ENCODE data around the gene STK31. TPM values are rescaled to one million over a fixed set of nuclear protein-coding genes. Genes with fewer than 3 reads are reported as not detected.

Gene STK31
- total RNA-seq, 2 experiments from 2014 or later: 0.20 to 0.30 TPM

DNA sequence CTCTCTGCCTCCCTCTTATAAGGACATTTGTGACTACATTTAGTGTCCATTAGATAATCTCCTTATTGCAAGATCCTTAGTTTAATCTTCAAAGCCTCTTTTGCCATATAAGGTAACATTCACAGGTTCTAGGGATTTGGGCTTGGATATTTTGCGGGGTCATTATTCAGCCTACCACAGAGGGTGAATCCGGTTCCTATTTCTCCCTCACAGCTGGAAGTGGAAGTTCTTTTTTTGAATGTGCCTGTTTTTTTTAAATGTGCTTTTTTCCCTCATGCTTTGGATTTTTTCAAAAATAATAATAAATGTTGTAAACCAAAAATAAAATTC, 47.1 kb upstream of the STK31 start:
- Mint-ChIP-seq H3K27ac (no peak overlapping the region), H3K4me1 (ENCODE audit: low read depth) (no peaks in the 10 kb centered on the region), H3K4me3 (no peak overlapping the region), H3K9me3 (peaks cover 5% of the 10 kb centered on the region), H3K27me3 (no peaks in the 10 kb centered on the region), H3K36me3 (ENCODE audit: low read depth) (no peaks in the 10 kb centered on the region)
- H3K27ac ChIP-seq (ENCODE audit: low read depth in 1 of 2, low read length in 2 of 2): no peak overlapping the region
- intact Hi-C loops (cut with DNase I, micrococcal nuclease): loop anchor here in 1 of 2 experiments (10.0 kb wide), 1 partner anchor 538 kb away; no protein-coding TSS in a partner anchor
- no peak overlapping the region for H3K4me3 ChIP-seq (ENCODE audit: low read length)
- DNase-seq (no peak), ATAC-seq (ENCODE audit: poor library complexity) (no peak)
- no peaks in the 10 kb centered on the region for H3K4me1 ChIP-seq (ENCODE audit: insufficient read depth, low read length)
- no peaks in the 10 kb centered on the region for H3K27me3 ChIP-seq (ENCODE audit: control insufficient read depth in 1 of 2, insufficient read depth in 2 of 2, low read length in 2 of 2)
- POLR2A ChIA-PET: no interaction called here
- TF ChIP-seq, protein P1, sequence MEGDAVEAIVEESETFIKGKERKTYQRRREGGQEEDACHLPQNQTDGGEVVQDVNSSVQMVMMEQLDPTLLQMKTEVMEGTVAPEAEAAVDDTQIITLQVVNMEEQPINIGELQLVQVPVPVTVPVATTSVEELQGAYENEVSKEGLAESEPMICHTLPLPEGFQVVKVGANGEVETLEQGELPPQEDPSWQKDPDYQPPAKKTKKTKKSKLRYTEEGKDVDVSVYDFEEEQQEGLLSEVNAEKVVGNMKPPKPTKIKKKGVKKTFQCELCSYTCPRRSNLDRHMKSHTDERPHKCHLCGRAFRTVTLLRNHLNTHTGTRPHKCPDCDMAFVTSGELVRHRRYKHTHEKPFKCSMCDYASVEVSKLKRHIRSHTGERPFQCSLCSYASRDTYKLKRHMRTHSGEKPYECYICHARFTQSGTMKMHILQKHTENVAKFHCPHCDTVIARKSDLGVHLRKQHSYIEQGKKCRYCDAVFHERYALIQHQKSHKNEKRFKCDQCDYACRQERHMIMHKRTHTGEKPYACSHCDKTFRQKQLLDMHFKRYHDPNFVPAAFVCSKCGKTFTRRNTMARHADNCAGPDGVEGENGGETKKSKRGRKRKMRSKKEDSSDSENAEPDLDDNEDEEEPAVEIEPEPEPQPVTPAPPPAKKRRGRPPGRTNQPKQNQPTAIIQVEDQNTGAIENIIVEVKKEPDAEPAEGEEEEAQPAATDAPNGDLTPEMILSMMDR (IDR thresholded peaks at IDR 0.05): no peak
- H3K36me3 ChIP-seq (ENCODE audit: insufficient read depth, low read length): no peaks in the 10 kb centered on the region
- peaks cover 0 to 9% of the 10 kb centered on the region in 2 experiments for H3K9me3 ChIP-seq (ENCODE audit: control insufficient read depth in 1 of 2, insufficient read depth in 1 of 2, low read length in 2 of 2)
- CTCF ChIA-PET: no interaction called here

DNA sequence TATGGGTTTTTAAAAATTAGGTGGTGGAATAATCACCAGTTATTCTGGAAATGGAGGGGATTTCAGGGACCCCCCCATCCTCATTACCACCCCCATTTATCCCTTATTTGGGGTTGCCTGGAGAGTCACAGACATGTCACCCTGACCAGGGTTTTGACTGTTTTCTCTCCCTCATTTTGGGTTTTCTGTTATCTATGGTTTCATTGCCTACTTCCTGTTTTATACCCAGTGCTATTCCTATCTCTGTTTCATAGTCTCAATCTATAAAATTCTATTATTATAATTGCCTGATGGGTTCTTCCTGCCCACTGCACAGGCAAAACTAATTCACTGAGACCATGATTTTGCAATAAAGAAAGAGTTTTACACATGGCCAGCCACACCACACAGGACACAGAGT, 45.9 kb upstream of the STK31 start:
- H3K4me3 Mint-ChIP-seq: no peak overlapping the region
- Histone ChIP-seq H3K4me1 (ENCODE audit: insufficient read depth, low read length) (no peaks in the 10 kb centered on the region), H3K4me3 (ENCODE audit: low read length) (no peak overlapping the region), H3K9me3 (ENCODE audit: control insufficient read depth in 1 of 2, insufficient read depth in 1 of 2, low read length in 2 of 2) (peaks cover 0 to 5% of the 10 kb centered on the region in 2 experiments), H3K36me3 (ENCODE audit: insufficient read depth, low read length) (no peaks in the 10 kb centered on the region), H3K27ac (ENCODE audit: low read depth in 1 of 2, low read length in 2 of 2) (no peak overlapping the region), H3K27me3 (ENCODE audit: control insufficient read depth in 1 of 2, insufficient read depth in 2 of 2, low read length in 2 of 2) (no peaks in the 10 kb centered on the region)
- H3K27ac Mint-ChIP-seq: no peak overlapping the region
- TF ChIP-seq, protein P1 (IDR thresholded peaks at IDR 0.05): no peak
- intact Hi-C loops (cut with DNase I, micrococcal nuclease): loop anchor here in 1 of 2 experiments (10.0 kb wide), 1 partner anchor 539 kb away; no protein-coding TSS in a partner anchor
- POLR2A ChIA-PET: no interaction called here
- no peaks in the 10 kb centered on the region for H3K27me3 Mint-ChIP-seq
- no peak for DNase-seq
- H3K4me1 Mint-ChIP-seq (ENCODE audit: low read depth): no peaks in the 10 kb centered on the region
- no peaks in the 10 kb centered on the region for H3K9me3 Mint-ChIP-seq
- CTCF ChIA-PET: no interaction called here
- H3K36me3 Mint-ChIP-seq (ENCODE audit: low read depth): no peaks in the 10 kb centered on the region
- no peak for ATAC-seq (ENCODE audit: poor library complexity)

DNA sequence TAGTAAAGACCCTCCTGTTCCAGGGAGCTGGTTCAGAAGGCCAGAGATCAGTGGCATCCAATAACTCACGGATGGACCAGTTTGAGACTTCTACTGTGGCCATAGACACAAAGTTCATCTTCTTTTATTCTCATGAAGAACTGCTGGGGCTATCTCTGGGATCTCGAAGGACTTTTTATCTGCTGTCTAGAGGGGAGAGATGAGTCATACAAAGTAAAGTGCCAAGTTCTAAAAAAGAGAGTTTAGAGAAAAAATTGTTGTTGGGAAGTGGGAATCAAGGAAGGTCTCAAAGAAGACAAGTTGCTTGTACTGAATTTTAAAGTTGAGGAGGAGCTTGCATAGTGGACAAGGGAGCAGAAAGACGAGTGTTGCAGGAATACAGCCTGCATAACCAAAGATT, 38.0 kb upstream of the STK31 start:
- Mint-ChIP-seq H3K9me3 (no peaks in the 10 kb centered on the region), H3K36me3 (ENCODE audit: low read depth) (no peaks in the 10 kb centered on the region), H3K4me3 (no peak overlapping the region), H3K27ac (no peak overlapping the region), H3K27me3 (peaks cover 21% of the 10 kb centered on the region), H3K4me1 (ENCODE audit: low read depth) (no peaks in the 10 kb centered on the region)
- no peak for DNase-seq
- Histone ChIP-seq H3K36me3 (ENCODE audit: insufficient read depth, low read length) (no peaks in the 10 kb centered on the region), H3K27ac (ENCODE audit: low read depth in 1 of 2, low read length in 2 of 2) (no peak overlapping the region), H3K27me3 (ENCODE audit: control insufficient read depth in 1 of 2, insufficient read depth in 2 of 2, low read length in 2 of 2) (no peaks in the 10 kb centered on the region), H3K4me1 (ENCODE audit: insufficient read depth, low read length) (no peaks in the 10 kb centered on the region), H3K4me3 (ENCODE audit: low read length) (no peak overlapping the region), H3K9me3 (ENCODE audit: control insufficient read depth in 1 of 2, insufficient read depth in 1 of 2, low read length in 2 of 2) (no peaks in the 10 kb centered on the region)
- POLR2A ChIA-PET: no interaction called here
- intact Hi-C loops (cut with DNase I, micrococcal nuclease): no loop called here
- ATAC-seq (ENCODE audit: poor library complexity): no peak
- CTCF ChIA-PET: interaction anchor here (1.2 kb wide), 1 partner anchor 20 kb away, joined by 3 read pairs; no protein-coding TSS in a partner anchor
- TF ChIP-seq, protein P1 (IDR thresholded peaks at IDR 0.05): no peak

All from CD4-positive, alpha-beta T cell (primary cell).